AG09319 (cell line): Measurements from ENCODE around the gene PDE9A.

Source experiments
- DNase-seq: peaks from one replicate; pipeline ENCODE4 v3.0.0-alpha.2; 2010; ENCODE audit warnings: low read depth; ENCODE audit errors: extremely low read depth
- CTCF ChIP-seq: IDR thresholded peaks from 2 replicates; pipeline ENCODE4 v1.5.1; 2011; ENCODE audit warnings: low read depth, mild to moderate bottlenecking, inconsistent platforms, low read length, moderate library complexity

Gene PDE9A

GRCh38 chr21:42755031-42755665, 101.7 kb downstream of the PDE9A start:
- no peak for TF ChIP-seq CTCF

GRCh38 chr21:42755766-42756579, 102.6 kb downstream of the PDE9A start:
- DNase-seq, result no peak

More at GRCh38 chr21:42755031-42755665, 101.7 kb downstream of the PDE9A start:
- no peak for DNase-seq

GRCh38 chr21:42756580-42757250, 103.3 kb downstream of the PDE9A start:
- no peak for DNase-seq
- no peak for TF ChIP-seq CTCF

More at GRCh38 chr21:42755766-42756579, 102.6 kb downstream of the PDE9A start:
- no peak for TF ChIP-seq CTCF

GRCh38 chr21:42757422-42757821, 104.0 kb downstream of the PDE9A start:
- no peak for TF ChIP-seq CTCF
- DNase-seq, result no peak

- TF ChIP-seq CTCF, result no peak
- no peak for DNase-seq
Measured at GRCh38 chr21:42757826-42758655, 104.6 kb downstream of the PDE9A start.

GRCh38 chr21:42758721-42759593, 105.5 kb downstream of the PDE9A start:
- no peak for TF ChIP-seq CTCF
- no peak for DNase-seq
